Glomerular visceral epithelial cell (primary cell): Measurements from ENCODE around the gene SCEL.
"Not testable (repeated sequence)": the region's sequence is repeated elsewhere in the genome, so short reads cannot be mapped to it uniquely, and the experiment has no call there.

ENCODE experiments used
- DNase-seq: peaks from one replicate; pipeline ENCODE4 v3.0.0-alpha.2; 2016; ENCODE audit errors: extremely low spot score

Gene SCEL

GRCh38 chr13:77558016-77558415 lies 22.5 kb downstream of the SCEL start:
- DNase-seq, result no peak

GRCh38 chr13:77563111-77563510 lies 27.6 kb downstream of the SCEL start:
- no peak for DNase-seq

- peak; percentile 39 for DNase-seq
These were observed 30.1 kb downstream of the SCEL start for GRCh38 chr13:77565635-77566034.

GRCh38 chr13:77571956-77572355 lies 36.5 kb downstream of the SCEL start:
- no peak for DNase-seq

- DNase-seq, result no peak
These were observed 38.6 kb downstream of the SCEL start for GRCh38 chr13:77574096-77574495.

GRCh38 chr13:77579959-77580358 lies 44.5 kb downstream of the SCEL start:
- DNase-seq, result no peak

GRCh38 chr13:77580748-77581147 lies 45.2 kb downstream of the SCEL start:
- no peak for DNase-seq

GRCh38 chr13:77583581-77583980 lies 48.1 kb downstream of the SCEL start:
- DNase-seq, result no peak

- no peak for DNase-seq
These were observed 48.6 kb downstream of the SCEL start for GRCh38 chr13:77584106-77584505.

- no peak for DNase-seq
These were observed 59.8 kb downstream of the SCEL start for GRCh38 chr13:77595166-77595810.

GRCh38 chr13:77596777-77597176 lies 61.3 kb downstream of the SCEL start:
- no peak for DNase-seq

- DNase-seq, result no peak
These were observed 63.8 kb downstream of the SCEL start for GRCh38 chr13:77599351-77599750.

GRCh38 chr13:77600701-77601100 lies 65.2 kb downstream of the SCEL start:
- no peak for DNase-seq

GRCh38 chr13:77611068-77611467 lies 75.6 kb downstream of the SCEL start:
- DNase-seq, result no peak

GRCh38 chr13:77616027-77616426 lies 80.5 kb downstream of the SCEL start:
- no peak for DNase-seq

GRCh38 chr13:77619655-77620054 lies 84.1 kb downstream of the SCEL start:
- no peak for DNase-seq

GRCh38 chr13:77620138-77620537 lies 84.6 kb downstream of the SCEL start:
- no peak for DNase-seq

- DNase-seq, result no peak
These were observed 88.3 kb downstream of the SCEL start for GRCh38 chr13:77623806-77624205.

- no peak for DNase-seq
These were observed 92.7 kb downstream of the SCEL start for GRCh38 chr13:77628170-77628569.

- no peak for DNase-seq
These were observed 102.1 kb downstream of the SCEL start for GRCh38 chr13:77637588-77637987.

- DNase-seq, result no peak
These were observed 114.9 kb downstream of the SCEL start for GRCh38 chr13:77650409-77650808.

GRCh38 chr13:77653301-77653700 lies 117.8 kb downstream of the SCEL start:
- DNase-seq, result no peak

GRCh38 chr13:77660016-77660415 lies 124.5 kb downstream of the SCEL start:
- DNase-seq, result not testable (repeated sequence)

- DNase-seq, result no peak
These were observed 125.3 kb downstream of the SCEL start for GRCh38 chr13:77660841-77661250.
